GM19099 (cell line): Measurements from ENCODE around the gene HIBADH.

ENCODE experiments used
- POLR2A ChIP-seq: IDR thresholded peaks from 3 replicates; pipeline ENCODE4 v1.6.1; 2011; ENCODE audit warnings: low read depth; ENCODE audit not compliant: insufficient read length; ENCODE audit errors: extremely low read depth

HIBADH gene

GRCh38 chr7:27655184-27655583, 7.5 kb downstream of the HIBADH start:
- TF ChIP-seq POLR2A: no peak

GRCh38 chr7:27652518-27652917, 10.2 kb downstream of the HIBADH start:
- TF ChIP-seq POLR2A: no peak

- no peak for TF ChIP-seq POLR2A
Measured at GRCh38 chr7:27651702-27652101, 11.0 kb downstream of the HIBADH start.

- no peak for TF ChIP-seq POLR2A
Measured at GRCh38 chr7:27650283-27650682, 12.4 kb downstream of the HIBADH start.

- no peak for TF ChIP-seq POLR2A
Measured at GRCh38 chr7:27647489-27647888, 15.2 kb downstream of the HIBADH start.

GRCh38 chr7:27647046-27647445, 15.6 kb downstream of the HIBADH start:
- no peak for TF ChIP-seq POLR2A

GRCh38 chr7:27642271-27642670, 20.4 kb downstream of the HIBADH start:
- no peak for TF ChIP-seq POLR2A

- TF ChIP-seq POLR2A: no peak
Measured at GRCh38 chr7:27641581-27642230, 21.0 kb downstream of the HIBADH start.

GRCh38 chr7:27640884-27641574, 21.7 kb downstream of the HIBADH start:
- no peak for TF ChIP-seq POLR2A

GRCh38 chr7:27639851-27640250, 22.8 kb downstream of the HIBADH start:
- no peak for TF ChIP-seq POLR2A

- no peak for TF ChIP-seq POLR2A
Measured at GRCh38 chr7:27636326-27637006, 26.2 kb downstream of the HIBADH start.

- TF ChIP-seq POLR2A: no peak
Measured at GRCh38 chr7:27635728-27636127, 27.0 kb downstream of the HIBADH start.

- no peak for TF ChIP-seq POLR2A
Measured at GRCh38 chr7:27634671-27635493, 27.8 kb downstream of the HIBADH start.

GRCh38 chr7:27633062-27633461, 29.6 kb downstream of the HIBADH start:
- no peak for TF ChIP-seq POLR2A

GRCh38 chr7:27631391-27631790, 31.3 kb downstream of the HIBADH start:
- no peak for TF ChIP-seq POLR2A
